Dermis lymphatic vessel endothelial cell (primary cell): ENCODE data around the gene UPP1. TPM values are rescaled to one million over a fixed set of nuclear protein-coding genes. Genes with fewer than 3 reads are reported as not detected.

Experiments used
- total RNA-seq: library from RNA; depleted of rRNA; stranded (reverse); fragments of >200 nt; gene quantifications from 2 replicates; pipeline ENCODE4 v1.2.1, GENCODE V29; 2014

Gene UPP1
- 4.2 and 9.3 TPM in 2 replicates for total RNA-seq

DNA sequence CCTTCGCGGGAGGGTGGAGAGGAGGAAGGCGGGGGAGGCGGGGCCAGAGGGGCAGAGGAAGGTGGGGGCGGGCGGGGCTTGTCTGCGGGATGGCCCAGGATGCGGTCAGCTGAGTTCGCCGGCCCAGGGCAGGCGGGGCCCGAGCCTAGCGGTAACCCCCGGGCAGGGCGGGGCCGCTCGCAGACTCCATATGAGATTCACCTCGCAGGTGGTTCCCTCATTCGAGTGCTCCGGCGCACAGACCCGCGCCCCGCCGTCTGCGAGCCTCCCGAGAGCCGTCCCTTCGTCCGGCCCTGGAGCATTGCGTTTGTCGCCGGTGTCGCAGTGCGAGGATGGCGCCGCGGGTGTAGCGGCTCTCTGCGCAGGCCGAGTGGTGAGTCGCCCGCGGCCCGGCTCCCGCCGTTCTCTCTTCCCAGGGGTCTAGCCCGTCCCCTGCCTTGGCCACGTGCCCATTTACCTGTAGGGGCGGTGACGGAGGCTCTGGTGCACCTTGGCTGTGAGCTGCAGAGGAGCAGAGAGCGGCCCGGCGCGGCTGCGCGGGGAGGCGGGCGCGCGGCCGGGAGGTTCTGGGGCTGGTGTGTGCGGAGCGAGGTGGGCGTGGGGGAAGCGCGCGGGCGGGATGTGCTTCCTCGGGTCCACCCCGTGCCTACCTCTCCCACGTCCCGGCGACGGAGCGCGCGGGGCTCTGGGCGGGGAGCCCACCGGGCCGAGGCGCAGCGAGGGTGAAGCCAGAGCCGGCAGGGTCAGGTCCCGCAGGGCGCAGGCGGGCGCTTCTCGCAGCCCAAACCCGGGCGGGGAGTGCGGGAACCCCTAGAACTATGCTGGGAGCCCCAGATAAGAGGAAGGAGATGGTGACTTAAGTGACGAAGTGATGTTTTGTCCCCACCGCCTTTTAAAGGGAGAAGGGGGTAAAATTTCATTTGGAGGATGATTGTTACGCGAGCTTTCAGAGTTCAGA is at the start of gene UPP1:
TSS of gene UPP1 (plus strand) at position 220 of the 958 bp plus-strand sequence. CDS start 5,519 bp downstream, outside the sequence.

Other genes starting within 250 kb of the UPP1 start
- gene PKD1L1, start 140.8 kb upstream of the UPP1 start, total RNA-seq: 0.09 and 0.11 TPM in 2 replicates
- 10.1 and 11.4 TPM in 2 replicates for gene HUS1, start 109.7 kb upstream of the UPP1 start, total RNA-seq
- not detected in 2 replicates for gene SUN3, start 60.2 kb upstream of the UPP1 start, total RNA-seq
- not detected in 2 replicates for gene C7orf57, start 53.7 kb upstream of the UPP1 start, total RNA-seq
- gene ABCA13, start 82.2 kb downstream of the UPP1 start, total RNA-seq: under 0.01 TPM in 1 of 2 replicates, not detected in the other